Activated gamma-delta T cell treated with anti-CD3 and anti-CD28 coated beads, Interleukin-2, amount 50 U/mL, for 16 hours (primary cell): ENCODE results near the gene HIVEP1.
"Not testable (repeated sequence)": the region's sequence is repeated elsewhere in the genome, so short reads cannot be mapped to it uniquely, and the experiment has no call there.

ENCODE experiments used
- DNase-seq: peaks from one replicate; pipeline ENCODE4 v3.0.0-alpha.2; 2020; ENCODE audit warnings: low read depth

The HIVEP1 gene

DNA sequence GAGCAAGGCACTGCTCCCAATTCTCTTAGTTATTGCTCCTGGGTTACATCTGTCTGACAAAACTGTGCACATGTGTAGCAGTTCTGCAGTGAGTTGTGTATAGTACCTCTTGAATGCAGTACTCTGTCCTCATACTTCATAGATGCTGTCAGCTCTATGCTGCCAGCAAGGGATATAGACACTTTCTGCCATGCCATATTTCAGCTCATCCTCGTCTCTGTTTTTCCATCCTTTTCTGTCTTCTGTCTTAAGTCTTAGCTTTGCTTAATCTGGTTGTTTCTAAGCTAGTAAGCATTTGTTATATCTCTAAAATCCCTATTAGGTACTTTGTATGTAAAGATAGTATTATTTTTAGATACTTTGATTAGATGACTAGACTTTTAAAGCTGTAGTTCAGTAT lies 76.4 kb downstream of the HIVEP1 start:
- DNase-seq: no peak

DNA sequence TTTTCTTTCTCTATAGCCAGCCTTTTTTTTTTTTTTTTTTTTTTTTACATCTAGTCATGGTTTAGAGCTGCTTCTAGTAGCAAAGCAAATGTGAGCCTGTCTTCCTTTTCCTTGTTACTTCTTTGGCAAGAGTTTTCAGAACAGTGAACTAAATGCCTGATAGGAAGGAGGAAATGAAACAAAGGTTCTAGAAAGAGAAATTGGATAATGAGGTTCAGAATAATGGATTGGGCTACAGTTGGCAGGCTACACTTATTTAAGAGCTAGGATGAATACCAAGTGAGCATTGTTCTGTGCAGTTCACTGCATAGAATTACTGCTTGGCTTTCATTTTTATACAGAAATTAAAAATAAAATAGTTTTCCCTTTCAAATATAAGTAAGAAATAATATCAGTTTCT lies 78.6 kb downstream of the HIVEP1 start:
- no peak for DNase-seq

DNA sequence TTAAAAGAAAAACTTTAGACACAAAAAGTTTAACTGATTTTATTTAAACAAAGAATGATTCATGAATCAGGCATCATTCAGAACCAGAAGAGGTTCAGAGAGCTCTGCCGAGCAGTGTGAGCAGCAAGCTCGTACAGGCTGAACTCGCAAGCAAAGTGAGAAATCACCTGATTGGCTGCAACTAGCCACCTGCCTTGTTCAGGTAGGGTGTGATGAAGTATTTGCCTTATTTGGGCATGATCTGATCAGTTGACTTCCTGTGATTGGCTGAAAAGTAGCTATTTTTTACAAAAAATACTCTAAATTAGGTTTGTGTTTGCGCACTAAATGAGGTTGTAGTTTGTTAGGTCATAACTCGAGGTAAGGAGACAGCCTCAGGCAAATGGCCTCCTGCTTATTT lies 80.7 kb downstream of the HIVEP1 start:
- no peak for DNase-seq

DNA sequence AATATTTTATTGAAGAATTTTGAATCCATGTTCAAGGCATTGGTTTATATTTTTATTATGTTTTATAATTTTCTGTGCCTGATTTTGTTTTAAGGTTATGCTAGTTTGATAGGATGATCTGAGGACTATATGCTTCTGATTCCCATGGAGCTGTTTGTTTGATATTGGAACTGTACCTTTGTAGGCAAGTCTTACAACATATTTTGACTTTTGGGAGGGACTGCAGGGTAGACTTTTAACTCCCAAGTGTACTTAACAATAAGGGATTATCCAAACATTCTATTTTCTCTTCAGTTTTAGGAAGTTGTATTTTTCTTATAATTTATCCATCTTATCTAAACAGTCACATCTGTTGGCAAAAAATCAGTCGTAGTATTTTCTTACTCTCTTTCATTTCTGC lies 82.6 kb downstream of the HIVEP1 start:
- no peak for DNase-seq

DNA sequence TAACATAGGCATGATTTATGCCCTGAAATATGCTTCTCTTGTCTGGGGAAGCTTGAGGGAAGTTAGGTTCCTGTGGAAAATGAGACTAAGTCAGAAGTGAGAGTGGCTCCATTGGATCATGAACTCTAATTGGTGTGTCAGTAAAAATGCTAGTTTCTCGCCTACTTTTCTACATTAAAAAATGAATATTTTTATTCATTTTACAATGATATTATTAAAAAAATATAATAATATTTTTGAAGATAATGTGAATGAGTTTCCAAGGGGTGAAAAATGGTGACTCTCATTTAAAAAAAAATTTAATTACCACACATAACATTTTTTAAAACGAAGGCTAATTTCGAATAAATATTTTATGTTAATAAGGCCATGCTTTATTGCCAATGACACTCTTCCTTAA lies 84.2 kb downstream of the HIVEP1 start:
- DNase-seq: no peak

DNA sequence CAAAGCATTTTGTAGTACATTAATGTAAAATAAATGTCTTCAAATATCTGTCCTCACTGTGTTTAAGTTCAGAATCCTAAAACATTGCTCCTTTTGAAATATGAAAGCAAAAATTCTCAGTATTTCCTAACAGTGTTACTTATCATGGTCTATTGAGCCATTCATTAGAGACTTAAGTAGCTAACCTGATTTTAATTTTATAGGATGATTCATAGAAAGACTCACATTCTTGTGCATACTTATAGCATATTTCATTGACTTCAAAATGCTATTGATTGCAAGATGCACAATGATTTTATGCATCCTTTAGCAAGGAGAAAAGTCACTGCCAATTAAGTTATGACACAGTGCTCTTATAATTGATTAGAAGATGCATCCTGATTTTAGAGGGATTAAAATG lies 85.7 kb downstream of the HIVEP1 start:
- no peak for DNase-seq

DNA sequence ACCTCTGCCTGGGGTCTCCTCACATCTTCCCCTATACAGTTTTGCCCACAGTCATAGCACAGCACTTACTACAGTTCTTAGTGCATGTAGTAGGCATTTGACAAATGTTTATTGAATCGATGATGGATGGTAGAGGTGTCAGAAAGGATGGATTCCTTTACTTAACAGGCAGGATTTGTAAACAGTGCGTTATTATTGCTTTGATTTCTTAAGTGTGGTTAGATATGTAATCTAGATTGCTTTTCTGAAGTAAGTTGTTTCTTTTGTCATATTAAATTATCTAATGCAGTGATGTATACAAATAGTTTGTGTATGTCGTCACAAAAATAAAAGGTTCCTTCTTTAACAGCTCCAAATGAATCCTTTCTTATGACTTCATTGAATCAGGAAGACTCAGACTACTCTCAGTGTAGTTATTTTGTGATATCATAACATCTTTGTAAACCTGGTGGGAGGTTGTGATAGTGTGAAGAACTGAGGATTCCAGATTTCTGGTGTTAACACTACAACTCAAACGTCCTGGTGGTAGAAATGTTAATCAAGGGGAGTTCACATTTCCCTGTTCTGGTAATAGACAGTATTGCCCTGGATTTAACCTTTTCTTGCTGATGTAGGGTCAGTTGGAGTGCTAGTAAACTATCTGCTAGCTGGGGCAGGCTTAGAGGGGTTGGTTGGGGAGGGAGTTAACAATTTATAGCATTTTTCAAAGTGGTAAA lies 87.7 kb downstream of the HIVEP1 start:
- DNase-seq: no peak

DNA sequence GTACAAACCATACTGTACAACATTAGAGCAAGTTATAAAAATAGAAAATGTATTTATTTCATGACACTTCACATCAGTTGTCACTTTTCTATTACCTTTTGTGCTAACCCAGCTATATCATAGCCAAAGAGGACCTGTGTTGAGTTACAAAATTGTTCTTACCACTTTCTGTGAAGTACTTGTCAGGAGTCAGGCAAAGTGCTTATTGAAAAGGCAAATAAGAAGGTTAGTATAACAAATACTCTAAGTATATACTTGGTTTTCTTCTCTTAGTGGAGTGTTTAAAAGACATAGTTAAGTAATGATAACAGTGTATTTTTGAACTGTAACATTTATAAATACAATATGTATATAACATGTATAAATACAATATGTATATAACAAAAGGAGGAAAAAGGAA lies 88.9 kb downstream of the HIVEP1 start:
- no peak for DNase-seq

DNA sequence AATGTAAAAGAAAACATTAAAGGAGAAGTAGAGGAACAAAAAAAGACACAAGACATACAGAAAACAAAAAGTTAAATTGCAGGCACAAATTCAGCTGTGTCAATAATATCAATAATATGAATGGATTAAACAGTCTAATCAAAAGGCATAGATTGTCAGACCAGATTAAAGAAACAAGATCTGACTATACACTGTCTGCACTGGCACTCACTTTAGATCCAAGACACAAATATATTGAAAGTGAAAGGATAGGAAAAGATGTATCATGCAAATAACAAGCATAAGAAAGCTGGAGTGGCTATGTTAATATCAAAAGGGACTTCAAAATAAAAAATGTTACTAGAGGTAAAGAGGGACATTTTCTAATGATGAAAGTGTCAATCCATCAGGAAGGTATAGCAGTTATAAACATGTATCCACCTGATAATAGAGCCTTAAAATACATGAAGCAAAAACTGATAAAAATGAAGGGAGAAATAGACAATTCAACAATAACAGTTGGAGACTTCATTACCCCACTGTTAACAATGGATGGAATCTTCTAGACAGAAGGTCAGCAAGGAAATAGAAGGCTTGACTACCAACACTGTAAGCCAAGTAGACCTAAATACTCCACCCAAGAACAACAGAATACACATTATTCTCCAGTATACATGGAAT lies 89.7 kb downstream of the HIVEP1 start:
- no peak for DNase-seq

DNA sequence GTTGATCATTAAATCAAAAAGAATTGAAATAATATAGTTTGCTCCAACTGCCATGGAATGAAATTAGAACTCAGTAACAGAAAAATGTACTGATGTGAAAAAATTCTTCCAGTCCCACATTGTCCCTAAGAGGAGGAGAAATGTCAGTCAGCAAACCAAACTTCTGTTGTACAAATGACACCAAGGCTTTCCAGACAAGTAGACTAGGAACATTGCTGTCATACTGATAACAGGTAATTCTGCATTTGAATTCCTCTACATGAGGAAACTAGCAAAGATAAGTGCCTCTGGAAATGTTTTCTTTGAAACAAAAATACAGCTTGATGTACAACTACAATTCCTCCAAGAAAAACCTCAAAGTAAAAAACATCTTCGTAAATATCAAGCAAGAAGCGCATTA lies 90.2 kb downstream of the HIVEP1 start:
- no peak for DNase-seq

DNA sequence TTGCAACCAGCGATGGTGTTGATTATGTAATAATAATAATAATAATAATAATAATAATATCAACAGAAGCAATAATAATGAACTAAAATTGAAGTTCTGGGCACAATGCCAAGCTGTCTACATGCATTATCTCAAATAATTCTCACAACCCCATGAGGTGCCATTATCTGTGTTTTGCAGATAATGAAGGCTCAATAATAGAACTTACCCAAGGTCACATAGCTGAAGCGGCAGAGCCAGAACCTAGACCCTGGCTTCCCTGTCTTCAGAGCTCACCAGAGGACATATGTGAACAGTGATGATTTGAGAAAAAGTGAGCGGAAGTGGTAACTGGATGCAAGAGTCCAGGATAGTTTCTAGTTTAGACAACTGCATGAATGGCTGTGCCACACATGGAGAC lies 91.0 kb downstream of the HIVEP1 start:
- DNase-seq: no peak

DNA sequence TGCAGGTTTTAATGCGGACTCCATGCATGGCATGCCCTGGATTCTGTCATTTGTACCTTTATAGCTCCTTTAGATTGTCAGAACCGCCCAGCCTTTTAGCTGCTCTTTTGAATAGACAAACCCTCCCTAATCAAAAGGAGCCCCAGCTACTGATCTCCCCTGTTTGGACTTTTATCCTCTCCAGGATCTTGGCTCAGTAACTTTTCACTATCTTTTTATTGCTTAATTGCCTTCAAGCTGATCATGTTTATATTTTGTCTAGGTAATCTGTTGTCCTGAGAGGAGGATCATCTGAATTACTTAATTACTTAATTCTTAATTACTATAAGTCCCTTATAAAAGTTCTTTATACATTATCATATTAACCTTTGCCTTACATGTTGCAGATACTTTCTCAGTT lies 93.2 kb downstream of the HIVEP1 start:
- DNase-seq: no peak

DNA sequence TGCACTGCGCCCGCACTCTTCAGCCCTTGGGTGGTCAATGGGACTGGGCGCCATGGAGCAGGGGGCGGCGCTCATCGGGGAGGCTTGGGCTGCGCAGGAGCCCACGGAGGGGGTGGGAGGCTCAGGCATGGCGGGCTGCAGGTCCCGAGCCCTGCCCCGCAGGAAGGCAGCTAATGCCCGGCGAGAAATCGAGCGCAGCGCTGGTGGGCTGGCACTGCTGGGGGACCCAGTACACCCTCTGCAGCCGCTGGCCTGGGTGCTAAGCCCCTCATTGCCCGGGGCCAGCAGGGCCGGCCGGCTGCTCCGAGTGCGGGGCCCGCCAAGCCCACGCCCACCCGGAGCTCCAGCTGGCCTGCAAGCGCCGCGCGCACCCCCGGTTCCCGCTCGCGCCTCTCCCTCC lies 96.3 kb downstream of the HIVEP1 start:
- not testable (repeated sequence) for DNase-seq

DNA sequence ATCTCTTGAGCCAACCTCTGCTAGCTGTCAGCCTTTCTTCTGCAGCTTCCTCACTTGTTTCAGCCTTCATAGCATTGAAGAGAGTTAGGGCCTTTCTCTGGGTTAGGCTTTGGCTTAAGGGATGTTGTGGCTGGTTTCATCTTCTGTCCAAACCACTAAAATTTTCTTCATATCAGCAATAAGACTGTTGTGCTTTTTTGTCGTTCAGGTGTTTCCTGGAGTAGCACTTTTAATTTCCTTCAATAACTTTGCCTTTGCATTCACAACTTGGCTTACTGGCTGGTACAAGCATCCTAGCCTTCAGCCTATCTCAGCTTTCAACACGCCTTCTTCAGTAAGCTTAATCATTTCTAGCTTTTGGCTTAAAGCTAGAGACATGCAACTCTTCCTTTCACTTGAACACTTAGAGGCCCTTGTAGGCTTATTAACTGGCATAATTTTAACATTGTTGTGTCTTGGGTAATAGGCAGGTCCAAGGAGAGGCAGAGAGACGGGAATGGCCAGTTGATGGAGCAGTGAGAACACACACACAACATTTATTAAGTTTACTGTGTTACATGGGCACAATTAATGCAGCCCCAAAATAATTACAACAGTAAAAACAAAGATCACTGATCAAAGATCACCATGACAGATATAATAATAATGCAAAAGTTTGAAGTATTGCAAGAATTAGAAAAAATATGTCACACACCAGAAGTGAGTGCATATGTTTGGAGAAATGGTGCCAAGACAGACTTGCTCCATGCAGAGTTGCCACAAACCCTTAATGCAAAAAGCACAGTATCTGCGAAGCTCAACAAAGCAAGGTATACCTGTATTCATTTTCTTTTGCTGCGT lies 98.6 kb downstream of the HIVEP1 start:
- DNase-seq: no peak

DNA sequence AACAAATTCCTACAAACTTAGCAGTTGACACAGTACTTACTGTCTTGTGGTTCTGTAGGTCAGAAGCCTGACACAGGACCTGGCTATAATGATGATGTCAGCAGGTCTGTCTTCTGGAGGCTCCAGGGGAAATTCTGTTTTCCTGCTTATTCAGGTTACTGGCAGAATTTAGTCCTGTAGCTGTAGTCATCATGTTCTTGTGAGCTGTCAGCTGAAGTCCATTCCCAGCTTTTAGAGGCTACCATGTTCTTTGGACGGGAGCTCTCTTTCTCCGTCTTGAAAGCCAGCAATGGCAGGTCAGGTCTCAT lies 99.2 kb downstream of the HIVEP1 start:
- no peak for DNase-seq

DNA sequence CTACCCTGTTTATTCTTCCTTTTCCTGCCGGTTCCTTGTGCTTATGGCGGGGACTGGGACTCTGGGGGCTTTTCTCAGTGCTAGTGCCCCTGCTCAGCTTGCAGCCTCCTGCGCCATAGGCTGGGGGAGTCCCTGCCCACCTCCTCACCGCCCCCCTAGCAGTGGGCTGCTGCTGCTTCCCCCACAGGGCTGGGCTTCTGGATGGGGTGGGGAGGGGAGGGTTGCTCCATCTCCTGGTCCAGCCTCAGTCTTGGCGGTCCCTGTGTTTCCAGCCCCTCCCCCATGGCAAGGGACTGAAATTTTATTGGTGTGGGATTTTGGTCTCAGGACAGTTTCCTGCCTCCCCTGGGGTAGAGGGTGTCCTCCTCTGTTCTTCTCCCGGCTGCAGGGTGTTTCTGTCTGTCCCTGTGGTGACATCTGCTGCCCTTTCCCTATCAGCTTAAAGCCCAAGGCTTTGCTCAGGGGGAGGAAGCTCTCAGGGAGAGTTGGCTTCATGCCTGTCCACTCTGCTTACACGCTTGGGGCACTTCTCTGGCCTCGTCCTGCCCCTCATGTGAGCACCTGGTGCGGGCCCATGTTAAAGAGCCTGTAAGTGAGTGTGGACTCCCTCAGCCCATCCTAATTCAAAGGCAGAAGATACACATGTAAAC lies 100.6 kb downstream of the HIVEP1 start:
- no peak for DNase-seq

DNA sequence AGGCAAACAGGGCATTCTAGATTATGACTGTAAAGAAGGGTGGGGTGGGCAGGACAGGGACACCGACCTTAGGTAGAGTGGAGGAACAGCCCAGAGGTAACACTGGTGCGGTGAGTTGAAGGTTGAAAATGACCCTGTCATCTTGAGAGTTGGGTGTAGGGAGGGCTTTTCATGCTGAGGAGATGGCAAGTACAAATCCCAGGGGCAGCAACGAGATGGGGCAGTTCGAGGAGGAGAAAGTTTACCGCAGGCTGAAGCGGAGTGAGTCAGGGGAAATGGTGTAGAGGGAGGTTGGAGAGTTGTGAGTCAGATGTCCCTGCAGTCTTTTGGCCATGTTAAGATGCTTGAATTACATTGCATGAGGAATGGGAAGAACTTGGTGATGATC lies 101.1 kb downstream of the HIVEP1 start:
- no peak for DNase-seq

DNA sequence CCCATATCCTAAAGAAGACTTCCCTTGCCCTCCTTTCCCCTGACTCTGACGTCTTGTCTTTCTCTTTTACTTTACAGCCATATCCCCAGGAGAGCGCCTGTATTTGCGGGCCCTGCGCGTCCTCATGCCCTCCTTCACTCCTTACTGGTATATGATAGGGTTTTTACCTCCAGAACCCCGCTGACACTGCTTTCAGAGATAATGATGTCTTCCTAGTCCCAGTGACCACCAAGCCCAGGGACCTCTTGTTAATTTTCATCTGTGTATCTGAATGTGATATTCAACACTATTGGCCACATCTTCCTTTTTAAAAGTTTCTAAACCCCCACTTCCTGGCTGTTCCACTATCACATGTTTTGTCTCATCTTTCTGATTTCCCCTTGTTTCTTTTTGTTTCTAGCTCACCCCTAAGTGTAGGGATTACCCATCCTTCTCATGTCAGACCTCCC lies 102.0 kb downstream of the HIVEP1 start:
- no peak for DNase-seq

DNA sequence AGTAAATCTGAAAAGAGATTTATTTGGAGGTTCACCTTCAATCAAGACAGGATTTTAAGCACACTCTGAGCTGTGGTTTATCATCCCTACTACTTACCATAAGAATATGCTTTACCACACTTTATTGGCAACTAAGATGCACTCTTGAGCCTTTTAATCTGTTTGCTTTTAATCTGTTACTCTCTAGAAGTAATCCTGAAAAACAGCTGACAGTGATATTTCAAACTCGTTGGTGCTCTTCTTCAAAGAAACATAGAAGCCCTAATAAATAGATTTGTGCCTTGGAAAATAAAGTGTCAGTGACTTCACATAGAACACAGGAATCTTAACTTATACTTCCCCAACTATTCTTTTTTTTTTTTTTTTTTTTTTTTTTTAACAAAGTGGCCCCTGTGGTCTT lies 102.9 kb downstream of the HIVEP1 start:
- no peak for DNase-seq

DNA sequence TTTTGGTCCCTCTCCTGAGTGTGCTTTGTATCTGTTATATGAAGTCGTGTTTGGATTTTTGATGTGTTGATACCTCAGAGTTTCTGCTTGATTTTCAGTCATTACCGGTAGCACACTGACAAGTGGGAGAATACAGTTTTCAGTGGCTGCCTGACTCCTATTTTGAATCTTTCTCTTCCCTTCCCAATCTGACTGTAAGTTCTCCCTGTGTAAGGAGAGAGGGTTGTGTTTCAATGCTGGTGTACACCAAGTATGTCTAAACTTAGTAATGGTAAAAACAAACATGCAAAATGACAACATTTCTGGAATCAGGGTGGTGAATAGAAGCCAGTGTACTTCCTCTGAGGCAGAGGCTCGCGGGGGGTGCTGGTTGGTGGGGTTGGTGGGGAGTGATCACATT lies 103.4 kb downstream of the HIVEP1 start:
- no peak for DNase-seq

DNA sequence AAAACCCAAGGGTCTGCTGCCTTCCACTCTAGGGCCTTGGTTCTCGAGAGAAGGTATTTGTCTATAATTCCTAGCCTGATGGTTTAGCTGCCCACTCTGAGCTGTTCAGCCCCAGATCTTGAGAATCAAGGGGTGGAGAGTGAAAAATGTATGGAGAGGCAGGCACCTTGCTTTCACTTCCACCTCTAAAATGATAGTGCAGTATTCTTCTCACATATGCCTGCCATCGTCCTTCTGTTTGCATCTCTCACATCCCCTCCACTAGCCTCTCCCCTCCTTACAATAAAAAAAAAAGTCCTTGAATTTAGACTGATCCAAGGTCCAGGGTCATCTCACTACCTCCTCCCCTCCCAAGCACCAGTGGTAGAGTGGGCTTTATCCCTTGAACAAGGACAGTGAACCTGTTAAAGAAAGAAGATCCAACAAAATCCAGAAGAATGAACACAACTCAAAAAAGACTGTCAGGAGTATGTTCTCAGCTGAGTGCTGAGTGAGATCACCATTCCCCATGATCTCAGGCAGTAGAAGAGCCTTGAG lies 104.2 kb downstream of the HIVEP1 start:
- DNase-seq: no peak

DNA sequence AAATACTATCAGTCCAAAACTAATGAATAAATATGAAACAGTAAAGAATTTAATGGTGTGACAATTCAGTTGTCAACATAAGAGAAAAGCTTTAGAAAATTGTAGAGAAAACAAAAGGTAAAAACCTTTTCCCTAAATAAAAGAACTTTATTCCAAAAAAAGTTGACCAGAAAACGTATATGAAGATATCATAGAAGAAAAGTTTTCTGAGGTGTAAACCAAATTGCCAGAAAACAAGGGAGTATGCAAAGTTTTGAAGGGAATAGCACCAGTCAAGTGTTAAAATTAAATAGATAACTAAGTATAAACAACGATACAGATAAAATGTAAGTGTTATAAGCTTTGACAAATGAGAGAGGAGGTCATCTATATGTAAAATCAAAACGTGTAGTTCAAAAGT lies 104.9 kb downstream of the HIVEP1 start:
- DNase-seq: no peak

DNA sequence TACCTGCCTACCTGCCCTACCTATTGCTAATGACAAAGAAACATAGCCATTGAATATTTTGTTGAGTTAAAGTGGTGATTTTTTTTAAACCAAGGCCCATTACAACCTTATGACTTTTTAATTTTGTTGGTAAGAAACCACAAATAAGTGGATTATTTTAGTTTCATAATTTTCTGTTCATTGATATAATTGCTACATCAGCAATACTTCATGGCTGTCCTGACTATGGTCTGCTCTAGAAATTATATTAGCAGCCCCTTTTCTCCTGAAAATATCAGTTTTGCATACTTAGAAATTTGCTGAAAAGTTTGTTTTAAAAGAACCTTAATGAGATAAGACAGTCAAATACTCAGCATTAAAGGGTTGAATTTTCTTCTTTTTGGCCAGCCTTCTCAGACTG lies 106.5 kb downstream of the HIVEP1 start:
- no peak for DNase-seq
